Tibial nerve (tissue), 4 donors: ENCODE measurements around the gene DDC.

ENCODE experiments used
- EP300 ChIP-seq, 2 donors: sonication (generic); formaldehyde crosslinking; IDR thresholded peaks; one replicate each; pipeline ENCODE4 v1.6.1; 2017; ENCODE audit warnings: antibody characterized with exemption in 2 of 2, mild to moderate bottlenecking in 1 of 2
- POLR2A ChIP-seq, 2 donors: fragments of 450-650 bp; IDR thresholded peaks; one replicate each; pipeline ENCODE4 v1.6.1; 2017; ENCODE audit warnings: antibody characterized with exemption in 2 of 2, mild to moderate bottlenecking in 2 of 2, moderate library complexity in 2 of 2
- TF ChIP-seq, protein P1 (sequence below), 5 experiments: fragments of 200-600 bp in 3 of 5; fragments of 450-650 bp in 2 of 5; sonication (generic) in 3 of 5; IDR thresholded peaks; one replicate each; pipeline ENCODE4 v1.5.1; 2016 to 2019; ENCODE audit warnings: antibody characterized with exemption in 5 of 5, mild to moderate bottlenecking in 3 of 5, moderate library complexity in 2 of 5

DNA sequence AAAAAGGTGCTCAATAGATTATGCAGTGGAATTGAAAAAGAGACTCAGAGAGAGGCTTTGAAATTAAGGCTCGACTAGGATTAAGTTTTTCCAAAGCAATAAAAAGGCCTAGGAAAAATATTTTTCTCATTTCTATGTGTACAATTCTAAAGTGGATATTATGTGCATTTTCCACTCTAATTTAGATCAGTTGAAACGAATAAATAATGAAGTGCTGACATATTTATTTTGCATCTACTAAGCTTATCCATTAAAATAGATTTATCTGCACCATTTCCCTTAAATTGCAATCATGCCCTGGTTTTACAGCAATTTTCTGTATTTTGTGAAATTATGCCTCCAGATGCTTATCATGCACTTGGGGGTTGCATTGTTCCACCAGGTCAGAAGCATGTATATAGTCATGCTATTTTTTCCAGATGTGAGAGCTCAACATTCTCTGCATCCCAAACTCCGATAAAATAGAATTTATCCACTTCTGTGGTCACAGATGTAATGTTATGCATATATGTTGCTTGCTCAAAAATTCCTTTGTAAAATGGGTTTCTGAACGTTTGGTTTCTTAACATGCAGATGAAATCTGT, 133.4 kb downstream of the DDC start:
- TF ChIP-seq, protein P1, sequence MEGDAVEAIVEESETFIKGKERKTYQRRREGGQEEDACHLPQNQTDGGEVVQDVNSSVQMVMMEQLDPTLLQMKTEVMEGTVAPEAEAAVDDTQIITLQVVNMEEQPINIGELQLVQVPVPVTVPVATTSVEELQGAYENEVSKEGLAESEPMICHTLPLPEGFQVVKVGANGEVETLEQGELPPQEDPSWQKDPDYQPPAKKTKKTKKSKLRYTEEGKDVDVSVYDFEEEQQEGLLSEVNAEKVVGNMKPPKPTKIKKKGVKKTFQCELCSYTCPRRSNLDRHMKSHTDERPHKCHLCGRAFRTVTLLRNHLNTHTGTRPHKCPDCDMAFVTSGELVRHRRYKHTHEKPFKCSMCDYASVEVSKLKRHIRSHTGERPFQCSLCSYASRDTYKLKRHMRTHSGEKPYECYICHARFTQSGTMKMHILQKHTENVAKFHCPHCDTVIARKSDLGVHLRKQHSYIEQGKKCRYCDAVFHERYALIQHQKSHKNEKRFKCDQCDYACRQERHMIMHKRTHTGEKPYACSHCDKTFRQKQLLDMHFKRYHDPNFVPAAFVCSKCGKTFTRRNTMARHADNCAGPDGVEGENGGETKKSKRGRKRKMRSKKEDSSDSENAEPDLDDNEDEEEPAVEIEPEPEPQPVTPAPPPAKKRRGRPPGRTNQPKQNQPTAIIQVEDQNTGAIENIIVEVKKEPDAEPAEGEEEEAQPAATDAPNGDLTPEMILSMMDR (IDR thresholded peaks at IDR 0.05): no peak
- TF ChIP-seq POLR2A (IDR thresholded peaks at IDR 0.05) (no peak), EP300 (IDR thresholded peaks at IDR 0.05) (no peak)
